GDM1 (cell line): Measurements from ENCODE around the gene CSMD2.

Source experiments
- DNase-seq: peaks from one replicate; lab custom pipeline; 2025; lab: John Stamatoyannopoulos, UW

CSMD2 gene

DNA sequence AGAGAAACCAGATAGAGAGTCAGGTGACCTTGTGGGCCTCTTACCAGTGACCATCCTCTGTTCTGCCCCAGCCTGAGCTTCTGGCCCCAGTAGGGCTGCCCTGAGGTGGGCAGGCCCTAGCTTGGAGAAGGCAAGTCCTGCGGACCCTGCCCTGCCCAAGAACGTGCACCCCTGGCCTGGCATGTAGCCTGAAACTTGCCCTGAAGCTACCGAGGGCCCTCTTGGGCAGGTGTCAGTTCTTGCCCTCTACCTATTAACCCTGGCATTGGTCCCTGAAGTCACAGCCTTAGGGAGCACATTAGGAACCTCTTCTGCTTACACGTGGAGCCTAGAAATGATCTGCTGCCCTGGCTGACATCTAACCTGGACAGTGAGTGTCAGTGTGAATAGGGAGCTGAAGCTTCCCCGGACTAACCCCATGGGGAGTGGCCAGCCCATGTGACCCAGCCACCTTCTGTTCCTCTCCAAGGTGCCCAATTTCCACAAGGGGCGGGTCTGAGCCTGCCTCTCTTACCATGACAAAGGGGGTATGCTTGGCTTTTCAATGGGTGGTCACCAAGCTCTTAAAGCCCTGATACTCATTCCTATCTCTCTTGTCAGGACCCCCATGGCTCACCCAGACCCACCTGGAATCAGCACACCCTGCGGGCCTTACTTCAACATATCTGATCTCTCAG is 529.6 kb downstream of the CSMD2 start:
- no peak for DNase-seq

DNA sequence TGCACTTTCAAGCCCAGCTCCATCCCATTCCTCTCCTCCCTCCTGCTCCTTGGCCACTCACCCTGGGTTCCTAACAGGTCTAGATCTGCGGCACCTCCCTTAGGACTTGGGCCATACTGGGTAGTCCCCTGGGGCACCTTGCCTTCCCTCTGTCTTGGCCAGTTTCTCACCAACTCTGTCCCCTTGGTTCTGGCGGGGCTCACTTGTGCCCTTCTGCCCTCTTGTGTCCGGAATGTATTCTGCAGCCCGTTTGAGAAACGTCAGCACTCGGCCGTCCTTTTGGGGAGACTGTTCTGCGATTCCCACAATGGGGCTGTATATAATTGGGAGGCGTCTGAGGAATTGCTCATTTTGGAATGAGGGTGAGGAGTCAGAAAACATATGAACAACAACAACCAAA is 530.2 kb downstream of the CSMD2 start:
- no peak for DNase-seq

DNA sequence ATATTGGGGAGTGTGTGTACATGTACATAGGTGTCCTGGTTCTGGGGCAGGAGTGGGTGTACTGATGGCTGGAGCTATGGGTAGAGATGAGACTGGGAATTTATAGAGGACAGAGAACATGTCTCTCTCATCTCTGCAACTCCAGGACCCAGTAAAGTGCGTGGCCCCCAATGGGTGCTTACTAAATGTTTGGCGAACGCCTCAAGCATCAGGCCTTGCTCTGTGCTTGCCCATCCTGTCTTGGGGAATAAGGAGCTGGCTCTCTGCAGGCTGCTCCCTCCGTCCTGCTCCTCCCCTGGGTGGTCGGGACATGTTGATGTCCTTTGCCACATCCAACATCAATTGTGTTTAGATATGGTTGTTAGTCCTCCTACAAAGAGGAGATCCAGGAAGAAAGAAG is 530.9 kb downstream of the CSMD2 start:
- no peak for DNase-seq

DNA sequence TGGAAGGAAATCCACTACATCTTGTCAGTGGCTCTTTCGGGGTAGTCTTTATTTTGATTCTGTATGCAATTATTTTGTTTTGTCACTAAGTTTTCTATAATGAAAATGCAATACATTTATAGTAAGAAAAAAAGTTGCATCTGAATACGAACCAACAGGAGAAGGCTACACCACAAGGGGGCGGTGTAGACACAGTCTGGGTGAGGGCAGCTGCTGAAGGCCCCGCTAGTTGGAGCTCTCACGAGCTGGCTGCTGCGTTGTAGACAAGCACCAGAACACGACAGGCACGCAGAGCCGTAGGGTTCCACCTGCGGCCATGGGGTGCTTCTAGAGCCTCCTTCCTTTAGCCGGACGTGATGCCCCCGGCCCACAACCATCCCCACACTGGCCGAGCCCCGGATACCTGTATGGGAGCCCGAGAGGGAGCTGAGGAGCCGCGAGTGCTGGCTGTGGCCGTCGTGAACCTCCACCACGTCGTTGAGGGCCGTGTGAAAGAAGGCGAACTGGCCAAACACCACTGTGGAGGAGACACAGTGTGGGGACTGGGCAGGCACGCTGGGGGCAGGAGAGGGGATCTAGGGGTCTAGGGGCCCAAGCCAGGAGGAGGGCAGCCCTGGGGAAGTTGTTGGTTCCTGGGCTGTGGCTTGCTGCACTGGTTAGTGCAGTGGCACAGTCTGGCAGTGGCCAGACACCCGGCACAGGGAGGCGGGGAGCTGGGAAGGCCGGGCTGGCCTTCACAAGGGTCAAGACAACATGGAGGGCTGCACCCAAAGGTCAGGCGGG is 531.8 kb downstream of the CSMD2 start:
- peak; percentile 67 for DNase-seq

DNA sequence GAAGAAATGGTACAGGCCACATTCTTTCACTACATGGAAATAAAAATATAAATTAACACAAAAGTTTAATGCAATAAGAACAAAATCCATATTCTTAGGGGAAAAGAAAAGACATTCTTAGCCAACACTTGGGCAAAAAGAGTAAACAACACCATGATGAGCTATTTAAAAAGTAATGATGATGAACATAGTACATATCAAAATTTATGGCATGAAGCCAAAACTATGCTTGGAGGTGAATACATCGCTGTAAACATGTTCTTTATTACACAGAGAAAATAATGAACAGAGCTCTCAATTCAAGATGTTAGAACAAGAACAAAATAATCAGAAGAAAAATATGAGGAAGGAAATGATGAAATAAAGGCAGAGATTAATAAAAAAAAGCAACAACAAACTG is 534.3 kb downstream of the CSMD2 start:
- DNase-seq = no peak

DNA sequence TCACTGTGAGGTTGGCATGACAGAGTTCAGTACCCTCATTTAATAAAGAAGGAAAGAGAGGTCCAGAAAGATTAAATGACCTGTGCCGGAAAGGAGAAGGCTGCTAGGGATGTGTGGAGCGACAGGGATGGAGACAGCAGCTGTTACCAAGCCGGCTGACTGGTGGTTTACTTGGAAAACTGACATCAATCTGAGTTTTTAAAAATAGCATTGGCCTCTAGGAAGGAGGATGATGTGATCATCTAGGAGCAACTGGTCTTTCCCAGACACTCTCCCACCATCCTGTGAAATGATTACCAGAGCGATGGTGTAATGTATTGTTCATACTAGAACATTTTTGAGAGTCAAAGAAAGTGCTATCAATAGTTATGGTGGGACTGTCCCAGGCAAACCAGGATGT is 538.2 kb downstream of the CSMD2 start:
- no peak for DNase-seq

DNA sequence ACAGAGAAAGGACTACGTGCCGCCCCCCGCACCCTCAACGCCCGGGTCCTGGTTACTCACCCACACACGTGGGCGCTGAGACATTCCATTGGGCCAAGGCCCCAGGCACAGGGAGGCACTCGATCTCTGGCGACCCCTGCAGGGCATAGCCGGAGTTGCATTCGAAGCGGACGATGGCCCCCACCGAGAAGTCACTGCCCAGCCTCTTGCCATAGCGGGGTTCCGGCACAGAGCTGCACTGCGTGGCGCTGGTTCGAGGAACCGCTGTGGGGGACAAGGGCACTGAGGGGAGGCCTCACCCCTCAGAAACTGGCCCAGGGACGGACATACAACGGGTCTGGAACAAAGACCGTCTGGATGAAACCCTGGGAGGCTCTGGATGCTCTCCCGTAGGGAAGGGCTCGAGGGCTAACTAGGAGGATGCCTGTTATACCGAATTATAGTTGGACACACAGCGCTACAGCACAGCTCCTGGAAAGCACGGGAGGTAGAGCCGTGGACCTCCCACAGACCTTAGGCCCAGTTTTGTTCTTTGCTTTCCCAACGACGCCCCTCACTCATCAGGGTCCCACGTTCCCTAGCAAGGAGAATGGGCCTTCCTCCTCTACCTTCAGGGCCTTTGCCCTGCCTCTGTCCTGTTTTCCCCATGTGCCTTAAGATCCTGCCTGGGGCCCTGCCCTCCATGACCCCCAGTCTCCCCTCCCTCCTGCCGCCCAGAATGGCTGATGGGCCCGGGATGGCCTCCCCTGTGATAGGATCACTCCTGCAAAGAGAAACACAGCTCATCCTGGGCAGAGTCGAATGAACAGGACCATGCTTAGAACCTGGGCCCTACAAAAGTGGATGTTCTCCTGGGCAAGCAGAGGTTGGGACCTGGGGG is 539.8 kb downstream of the CSMD2 start:
- DNase-seq = no peak

DNA sequence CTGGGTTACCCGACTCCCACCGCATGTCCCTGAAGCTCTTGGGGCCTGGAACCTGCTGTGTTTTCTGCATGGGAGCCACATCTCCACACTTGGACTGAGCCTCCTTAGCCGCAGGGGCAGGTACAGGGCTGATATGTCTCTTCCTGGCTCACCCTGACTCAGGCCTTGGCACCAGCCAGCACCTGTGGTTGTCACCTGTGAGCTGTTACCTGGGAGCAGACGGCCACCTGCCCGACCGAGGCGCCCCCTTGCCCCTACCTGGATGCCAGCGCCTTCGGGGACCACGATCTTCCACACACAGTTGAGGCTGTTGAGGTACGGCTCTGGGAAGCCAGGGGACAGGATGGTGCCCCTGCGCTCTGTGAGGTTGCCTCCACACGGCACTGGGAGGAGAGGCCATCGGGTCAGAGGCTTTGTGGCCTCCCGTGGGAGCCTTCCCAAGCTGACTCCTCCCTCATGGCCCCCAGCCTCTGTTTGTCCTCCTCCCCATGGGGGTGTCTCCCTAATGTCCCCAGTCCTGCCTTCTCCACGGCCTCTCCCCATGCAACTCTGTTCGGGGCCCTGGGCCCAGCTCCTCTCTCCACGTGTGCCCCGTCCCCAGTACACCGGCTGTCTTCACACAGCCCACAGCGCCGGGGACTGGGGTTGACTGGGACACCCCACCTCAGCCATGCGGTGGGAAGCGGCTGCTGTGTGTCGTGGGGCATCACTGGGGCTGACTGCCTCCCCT is 540.6 kb downstream of the CSMD2 start:
- DNase-seq = no peak

DNA sequence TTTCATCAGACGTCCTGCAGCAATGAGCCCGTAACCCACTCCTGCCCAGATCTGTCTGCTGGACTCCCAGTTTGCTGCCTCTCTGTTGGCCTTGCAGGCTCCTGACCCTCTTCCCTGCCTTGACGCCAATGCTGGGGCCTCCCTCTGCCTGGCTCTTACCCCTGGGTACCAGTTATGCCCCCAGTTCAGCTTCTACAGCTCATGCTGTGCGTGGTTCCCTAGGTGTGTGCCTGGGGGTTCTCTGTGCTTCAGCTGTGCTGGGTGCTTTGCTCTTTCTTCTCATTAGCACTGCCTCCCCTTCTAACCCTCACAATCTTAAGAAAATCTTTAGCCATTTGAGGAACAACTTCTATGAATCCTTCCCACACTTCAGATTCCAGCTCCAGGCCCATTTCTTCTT is 541.2 kb downstream of the CSMD2 start:
- no peak for DNase-seq

DNA sequence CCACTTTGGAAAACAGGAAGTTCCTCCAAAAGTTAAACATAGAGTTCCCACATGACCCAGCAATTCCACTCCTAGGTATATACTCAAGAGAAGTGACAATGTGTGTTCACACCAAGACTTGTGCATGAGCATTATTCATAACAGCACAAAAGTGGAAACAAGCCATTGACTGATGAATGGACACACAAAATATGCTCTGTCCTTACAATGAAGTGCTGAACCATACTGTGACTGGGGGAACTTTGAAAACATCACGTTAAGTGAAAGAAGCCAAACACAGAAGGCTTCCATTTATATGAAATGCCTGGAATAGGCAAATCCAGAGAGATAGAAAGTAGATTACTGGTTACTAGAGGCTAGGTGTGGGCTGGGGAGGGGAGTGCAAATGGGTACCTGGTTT is 542.3 kb downstream of the CSMD2 start:
- no peak for DNase-seq

DNA sequence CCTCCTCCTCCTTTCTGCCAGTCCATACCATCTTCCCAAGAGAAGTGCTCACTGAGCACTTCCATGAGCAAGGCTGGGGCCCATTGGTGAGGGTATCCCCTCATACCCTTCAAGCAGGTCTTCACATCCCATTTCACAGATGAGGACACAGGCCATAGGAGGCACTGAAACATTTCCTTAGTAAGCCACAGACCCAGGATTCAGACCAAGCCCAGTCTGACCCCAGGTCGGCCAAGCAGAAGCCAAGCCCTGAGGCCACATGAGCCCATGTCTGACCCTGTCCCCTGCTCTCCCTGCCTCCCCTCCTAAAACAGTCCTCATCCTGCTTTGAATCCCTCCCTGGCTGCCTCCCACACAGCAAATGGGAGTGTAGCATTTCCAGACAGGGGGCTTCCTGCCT is 546.4 kb downstream of the CSMD2 start:
- DNase-seq = no peak

DNA sequence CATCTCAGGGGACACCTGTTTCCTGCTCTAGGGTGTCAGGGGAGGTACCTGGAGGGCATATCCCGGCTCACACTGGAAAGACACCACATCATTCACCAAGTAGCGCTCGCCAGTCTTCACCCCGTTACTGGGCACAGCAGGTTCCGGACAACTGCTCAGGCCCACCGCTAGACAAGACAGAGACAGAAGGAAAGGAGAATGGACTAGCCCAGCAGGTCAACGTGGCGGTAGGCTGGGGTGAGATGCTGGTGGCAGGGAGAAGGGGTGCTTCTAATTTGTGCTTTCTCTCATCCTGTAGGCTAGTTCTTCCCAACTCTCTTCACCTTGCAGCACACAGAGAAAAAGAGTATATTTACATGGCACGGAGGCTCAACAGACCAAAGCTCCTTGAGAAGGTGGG is 547.6 kb downstream of the CSMD2 start:
- no peak for DNase-seq

DNA sequence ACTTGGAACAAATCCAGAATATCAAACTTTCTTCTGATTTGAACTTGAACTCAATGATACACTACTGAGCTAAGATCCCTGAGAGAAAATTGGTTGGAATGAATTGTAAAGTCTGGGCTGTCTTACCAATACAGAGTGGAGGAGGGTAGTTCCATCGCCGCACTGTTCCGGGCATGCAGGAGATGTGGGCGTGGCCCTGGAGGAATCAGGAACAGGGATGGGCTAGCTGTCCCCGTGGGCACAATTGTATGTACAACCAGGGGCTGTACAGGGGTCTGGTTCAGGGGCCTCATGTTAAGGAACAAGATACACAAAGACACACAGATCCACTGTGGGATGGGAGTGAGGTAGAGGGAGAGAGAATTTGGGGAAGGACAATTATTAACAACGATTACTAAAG is 548.2 kb downstream of the CSMD2 start:
- no peak for DNase-seq

DNA sequence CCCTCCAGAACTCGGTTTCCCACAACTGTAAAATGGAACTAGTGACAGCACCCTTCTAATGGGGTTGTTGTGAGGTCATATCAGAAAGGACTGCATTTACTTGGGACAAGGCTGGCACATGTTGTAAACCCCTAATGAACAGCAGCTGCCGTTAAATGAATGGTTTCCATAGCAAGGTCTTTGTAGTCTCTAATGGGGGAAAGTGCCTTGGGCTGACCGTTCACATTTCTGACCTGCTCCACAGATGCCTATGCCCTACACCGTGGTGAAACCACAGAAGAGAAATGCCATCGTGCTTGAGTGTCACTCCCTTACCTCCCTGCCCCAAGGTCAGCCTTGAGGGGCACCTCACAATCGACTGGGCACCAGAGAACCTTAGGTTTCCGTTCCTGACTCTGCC is 549.5 kb downstream of the CSMD2 start:
- DNase-seq = no peak

DNA sequence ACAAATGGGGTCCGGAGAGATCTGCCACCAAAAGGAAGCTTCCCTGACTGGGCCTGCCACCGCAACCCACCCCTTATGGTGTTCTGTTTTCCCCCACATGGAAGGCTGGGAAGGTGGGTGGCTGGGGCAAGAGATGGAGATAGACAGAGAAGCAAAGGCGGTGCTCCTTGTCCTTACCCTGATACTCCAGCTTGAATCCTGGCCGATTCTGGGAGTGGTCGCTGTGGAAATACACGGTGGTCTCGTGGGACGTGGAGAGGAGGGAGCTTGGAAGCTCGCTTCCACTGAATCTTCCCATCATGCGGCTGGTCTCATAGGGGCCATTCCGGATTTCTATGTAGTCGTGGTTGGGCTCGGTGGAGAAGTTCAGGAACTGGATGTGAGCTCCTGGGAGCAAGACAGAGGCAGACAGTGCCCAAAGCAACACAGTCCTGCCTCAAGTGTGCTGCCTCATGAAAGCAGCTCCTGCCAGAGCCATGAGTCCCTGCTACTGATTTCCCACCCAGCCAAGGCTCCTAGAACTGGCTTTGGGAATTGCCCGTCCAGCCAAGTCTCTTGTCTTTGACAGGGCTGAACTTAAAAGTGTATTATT is 554.1 kb downstream of the CSMD2 start:
- DNase-seq = no peak

DNA sequence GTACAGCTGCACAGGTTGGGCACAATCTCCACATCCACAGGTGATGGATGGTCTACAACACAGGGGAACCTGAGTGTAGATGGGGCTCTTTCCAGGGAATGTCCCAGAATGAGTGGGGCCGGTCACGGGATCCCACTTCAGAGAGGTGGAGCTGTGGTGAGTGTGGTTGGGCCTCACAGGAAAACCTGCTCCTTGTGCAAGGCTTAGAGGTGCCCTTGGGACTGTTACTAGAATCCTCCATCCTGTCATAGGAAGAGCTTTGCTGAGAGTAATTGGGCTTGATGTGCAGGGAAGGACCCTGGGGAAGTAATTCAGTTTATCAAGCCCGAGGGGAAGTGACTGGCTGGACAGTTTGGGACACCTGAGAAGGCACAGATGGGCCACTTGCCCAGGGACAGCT is 554.6 kb downstream of the CSMD2 start:
- no peak for DNase-seq

DNA sequence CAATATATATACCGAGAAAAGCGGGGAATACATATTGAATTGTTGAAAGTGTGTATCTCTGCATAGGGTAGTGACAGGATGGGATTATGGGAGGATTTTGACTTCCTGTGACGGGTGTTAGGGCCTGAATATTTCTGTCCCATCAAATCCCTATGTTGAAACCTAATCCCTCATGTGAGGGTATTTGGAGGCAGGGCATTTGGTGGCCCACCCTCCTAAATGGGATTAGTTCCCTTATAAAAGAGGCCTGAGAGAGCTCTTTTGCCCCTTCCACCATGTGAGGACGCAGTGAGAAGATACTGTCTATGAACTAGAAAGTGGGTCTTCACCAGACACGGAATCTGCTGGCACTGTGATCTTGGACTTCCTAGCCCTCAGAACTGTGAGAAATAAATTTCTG is 555.3 kb downstream of the CSMD2 start:
- DNase-seq = no peak

DNA sequence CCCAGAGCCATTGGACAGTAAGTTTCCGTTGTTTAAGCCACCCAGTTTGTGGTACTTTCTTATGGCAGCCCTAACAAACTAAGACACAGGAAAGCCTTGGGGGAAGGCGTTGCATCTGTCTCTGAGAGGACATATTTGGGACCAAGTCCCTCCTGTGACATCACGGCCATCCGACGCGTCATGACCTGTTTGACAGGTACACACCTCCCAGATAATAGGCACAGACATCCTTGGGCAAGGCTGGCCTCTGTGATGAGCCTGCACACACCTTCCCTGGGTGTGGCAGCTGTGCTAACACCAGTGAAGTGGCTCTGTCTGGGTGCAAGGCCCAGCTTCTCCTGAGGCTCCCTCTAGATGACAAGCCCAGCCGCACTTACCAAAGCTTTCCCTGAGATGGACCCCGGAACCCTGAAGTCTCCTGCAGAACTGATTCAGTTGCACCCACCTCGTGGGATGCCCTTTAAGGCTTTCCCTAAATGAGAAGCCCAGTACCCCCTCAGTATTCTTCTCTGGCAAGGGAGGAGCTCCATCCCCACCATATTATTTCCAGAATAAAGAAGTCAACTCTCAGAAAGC is 556.1 kb downstream of the CSMD2 start:
- no peak for DNase-seq

DNA sequence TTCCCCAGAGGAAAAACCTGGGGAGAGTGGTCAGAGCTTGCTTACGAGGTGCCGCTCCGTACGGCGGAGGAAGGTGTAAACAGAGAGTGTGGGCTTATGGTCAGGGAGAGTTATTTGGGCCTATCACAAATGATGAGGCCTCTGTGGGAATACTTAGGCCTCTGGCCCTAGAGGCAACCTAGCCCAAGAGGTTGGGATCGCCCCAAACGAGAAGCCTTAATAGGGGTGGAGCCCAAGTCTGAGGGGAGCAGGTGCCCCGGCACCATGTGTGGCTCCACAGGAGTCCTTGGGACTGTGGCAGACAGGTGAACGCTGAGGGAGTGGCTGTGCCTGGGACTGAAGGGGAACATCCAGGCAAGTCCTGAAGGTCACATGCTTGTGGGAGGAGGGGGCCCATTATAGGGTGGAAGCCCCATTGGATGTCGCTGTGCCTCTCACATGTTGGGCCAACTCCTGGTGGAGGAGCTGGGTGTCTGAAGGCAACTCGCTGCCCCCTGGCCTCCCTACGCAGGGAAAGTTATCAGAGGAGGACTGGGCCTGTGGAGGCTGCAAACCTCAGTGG is 557.5 kb downstream of the CSMD2 start:
- no peak for DNase-seq

DNA sequence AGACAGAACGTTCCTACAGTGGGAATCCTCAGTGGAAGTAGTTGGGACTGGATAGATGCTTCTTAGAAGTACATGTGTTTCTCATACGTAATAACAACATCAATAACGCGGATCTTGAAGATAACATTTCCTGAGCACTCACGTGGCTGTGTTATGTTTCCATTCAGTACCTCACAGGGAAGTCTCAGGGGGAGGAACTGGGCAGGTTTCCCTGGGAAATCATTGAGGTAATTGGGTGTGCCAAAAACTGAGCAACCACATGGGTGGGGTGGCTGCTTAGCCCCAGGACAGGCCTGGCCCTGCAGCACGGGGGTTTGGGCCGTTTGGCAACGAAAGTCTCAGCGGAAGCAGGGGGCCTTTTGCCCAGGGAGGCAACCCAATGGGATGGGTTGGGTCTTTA is 558.8 kb downstream of the CSMD2 start:
- DNase-seq = no peak

DNA sequence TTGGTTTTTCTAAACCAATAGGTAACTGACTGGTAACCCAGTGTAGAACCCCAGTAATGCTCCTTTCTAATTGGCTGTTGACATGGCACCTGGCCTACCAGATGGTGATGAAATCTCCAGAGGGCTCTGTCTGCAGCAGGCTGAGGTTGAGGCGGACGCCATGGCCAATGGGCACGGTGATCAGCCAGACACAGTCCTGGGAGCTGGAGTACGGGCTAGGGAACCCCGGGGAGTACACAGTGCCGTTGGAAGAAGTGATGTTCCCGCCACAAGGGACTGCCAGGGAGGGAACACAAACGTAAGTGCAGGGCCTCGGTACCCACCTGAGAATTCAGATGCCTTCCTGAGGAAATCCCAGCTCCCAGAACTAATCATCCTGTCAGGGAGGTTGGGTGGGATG is 562.8 kb downstream of the CSMD2 start:
- no peak for DNase-seq
